Stimulated activated naive CD8-positive, alpha-beta T cell treated with anti-CD3 and anti-CD28 coated beads, Interleukin-15, Interleukin-2, amounts not matched to agents 100 U/mL and 50 U/mL, for 24 hours (primary cell): ENCODE measurements around the gene CREB3L4.

Experiments
- ATAC-seq: fragments of 150-1000 bp; cut with Tn5 transposase; one replicate; pipeline ENCODE4 v1.10.0; 2021
- DNase-seq: peaks from one replicate; pipeline ENCODE4 v3.0.0; 2021

The CREB3L4 gene

DNA sequence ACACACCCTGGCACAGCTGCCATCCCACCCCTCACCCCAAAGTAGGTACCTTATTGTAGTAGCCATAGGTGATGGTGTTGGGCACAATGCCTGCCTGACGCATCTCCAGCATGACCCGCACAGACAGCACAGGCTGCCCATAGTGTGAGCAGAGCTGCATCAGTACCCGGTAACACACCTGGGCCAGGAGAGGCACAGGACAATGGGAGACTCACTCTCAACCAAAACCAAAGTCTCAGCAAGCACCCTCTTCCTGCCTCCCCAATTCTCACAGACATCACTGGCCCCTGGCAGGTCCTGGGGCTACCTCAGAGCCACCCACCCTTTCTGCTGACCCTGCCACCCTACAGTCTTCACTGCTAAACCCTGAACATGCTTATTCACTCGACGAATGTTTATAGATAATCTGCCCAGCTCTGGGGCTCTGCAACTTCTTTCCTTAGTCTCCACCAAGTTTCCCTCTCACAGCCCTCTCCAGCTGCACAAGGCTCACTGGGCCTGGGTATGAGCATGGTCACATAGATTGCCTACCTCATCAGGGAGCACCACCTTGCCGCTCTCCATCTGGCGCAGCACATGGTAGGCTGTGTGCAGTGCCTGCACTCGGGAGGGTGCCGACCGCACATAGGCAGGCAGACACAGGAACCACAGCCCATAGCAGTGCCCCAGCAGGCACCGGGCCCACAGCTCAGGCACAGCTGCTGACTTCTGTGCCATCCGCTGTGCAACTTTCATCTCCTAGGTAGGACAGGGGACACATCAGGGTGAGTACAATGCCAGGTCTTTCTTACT is 31.5 kb upstream of the CREB3L4 start:
- no peak for ATAC-seq

GRCh38 chr1:153937331-153937730 is 30.4 kb upstream of the CREB3L4 start:
- no peak for ATAC-seq
- DNase-seq = no peak

More for the DNA sequence above, 31.5 kb upstream of the CREB3L4 start:
- no peak for DNase-seq

- ATAC-seq (no peak), DNase-seq (no peak)
Observed at GRCh38 chr1:153938996-153939395, 28.7 kb upstream of the CREB3L4 start.

DNA sequence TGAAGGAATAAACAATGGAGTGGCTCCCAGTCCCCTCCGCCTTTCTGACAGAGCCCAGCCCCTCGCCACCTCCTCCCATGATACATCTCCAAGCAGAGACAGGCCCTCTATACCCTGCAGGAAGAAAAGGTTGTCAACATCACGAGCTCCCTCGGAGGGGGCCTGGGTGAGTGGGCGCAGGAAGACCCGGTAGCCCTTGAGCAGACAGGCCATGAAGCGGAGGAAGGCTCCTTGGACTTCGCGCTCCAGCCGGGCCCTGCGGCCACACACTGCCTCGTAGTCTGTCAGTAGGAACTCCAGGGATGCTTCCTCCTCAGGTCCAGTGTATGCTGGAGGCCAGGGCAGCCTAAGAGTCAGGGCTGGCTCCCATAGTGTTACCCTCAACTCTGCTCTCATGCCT is 28.2 kb upstream of the CREB3L4 start:
- ATAC-seq = no peak
- no peak for DNase-seq

DNA sequence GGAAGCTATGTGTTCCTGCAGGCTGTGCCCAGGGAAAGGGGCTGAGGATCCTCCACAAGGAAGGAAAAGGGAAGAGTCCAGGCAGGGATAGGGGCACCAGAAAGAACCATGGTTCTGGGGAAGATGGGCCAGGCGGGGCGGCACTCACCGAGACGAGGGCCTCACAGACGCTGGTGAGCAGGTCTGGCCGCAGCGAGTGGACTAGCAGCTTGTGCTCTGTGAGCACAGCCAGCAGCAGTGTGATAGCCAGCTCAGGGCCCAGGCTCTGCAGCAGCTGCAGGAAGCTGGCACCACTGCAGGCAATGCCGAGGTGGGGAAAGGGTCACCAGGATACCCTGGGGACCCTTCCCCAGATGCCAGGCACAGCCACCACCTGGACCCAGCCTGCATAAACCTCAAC is 26.9 kb upstream of the CREB3L4 start:
- no peak for ATAC-seq
- DNase-seq = no peak

GRCh38 chr1:153941826-153942725 is 25.6 kb upstream of the CREB3L4 start:
- ATAC-seq = no peak
- DNase-seq = no peak

DNA sequence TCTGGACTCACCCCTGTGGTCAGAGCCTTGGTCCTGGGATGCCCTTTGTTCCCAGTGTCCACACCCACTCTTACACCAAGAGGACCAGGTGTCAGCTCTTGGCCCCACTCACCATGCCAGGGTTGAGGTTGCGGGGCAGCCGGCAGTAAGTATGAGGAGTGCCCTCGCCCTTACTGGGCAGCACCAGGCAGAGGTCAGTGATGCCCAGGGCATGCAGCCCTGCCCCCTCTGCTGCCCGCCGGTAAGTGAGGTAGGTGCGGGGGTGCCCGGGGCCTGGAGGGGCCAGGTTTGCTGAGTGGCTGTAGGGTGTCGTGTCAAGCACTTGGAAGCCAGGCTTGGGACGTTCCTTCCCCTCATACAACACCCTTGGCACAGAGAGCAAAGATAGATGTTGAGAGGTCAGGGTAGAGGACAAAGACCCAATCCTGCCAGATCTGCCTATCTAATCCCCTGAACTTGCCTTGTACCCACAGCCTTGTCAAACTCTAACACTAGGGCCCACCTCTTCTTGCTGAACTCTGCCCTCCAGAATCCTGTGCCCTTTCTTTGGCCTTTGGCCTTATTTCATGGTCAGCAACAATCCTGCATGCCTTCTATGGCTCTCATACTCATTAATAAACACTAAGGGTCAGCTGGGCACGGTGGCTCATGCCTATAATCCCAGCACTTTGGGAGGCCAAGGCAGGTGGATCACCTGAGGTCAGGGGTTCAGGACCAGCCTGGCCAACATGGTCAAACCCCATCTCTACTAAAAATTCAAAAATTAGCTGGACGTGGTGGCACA is 24.7 kb upstream of the CREB3L4 start:
- ATAC-seq (no peak), DNase-seq (no peak)

DNA sequence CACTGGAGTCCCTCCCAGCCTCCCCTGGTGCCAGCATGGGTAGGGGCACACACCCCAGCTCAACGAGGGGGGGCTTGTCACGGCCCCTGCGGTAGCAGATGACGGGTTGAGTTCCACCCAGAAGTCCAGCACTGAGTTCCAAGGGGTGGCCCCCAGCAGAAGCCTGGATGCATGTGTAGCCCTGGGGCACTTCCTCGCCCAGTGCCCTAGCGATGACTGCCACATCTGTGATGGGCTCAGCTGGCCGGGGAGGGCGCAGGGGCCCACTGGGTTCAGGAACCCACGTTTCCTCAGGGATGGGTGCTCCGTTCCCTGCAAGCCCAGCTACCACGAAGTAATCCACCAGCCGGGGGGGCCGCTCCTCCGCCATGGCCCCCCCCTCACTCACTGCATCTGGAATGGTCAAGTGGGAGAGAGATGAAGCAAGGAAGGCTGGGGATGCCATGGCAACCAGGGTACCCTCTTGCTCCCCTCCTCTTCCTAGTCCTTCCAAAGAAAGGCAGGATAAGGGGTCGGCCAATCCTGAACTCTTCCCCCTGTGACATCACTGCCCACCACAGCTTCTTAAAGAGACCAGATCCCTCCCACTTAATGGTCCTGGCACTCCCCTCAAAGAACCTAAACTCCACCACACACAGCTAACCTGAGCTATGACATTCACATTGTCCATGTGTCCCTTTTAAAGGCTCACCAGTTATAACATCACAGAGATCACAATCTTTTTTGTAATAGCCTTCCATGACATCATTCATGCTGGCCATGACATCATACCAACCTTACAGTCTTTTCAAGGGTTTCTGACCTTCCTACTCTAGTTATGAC is 23.5 kb upstream of the CREB3L4 start:
- ATAC-seq (no peak), DNase-seq (no peak)

- DNase-seq (no peak), ATAC-seq (no peak)
Observed at GRCh38 chr1:153944827-153945117, 22.9 kb upstream of the CREB3L4 start.

DNA sequence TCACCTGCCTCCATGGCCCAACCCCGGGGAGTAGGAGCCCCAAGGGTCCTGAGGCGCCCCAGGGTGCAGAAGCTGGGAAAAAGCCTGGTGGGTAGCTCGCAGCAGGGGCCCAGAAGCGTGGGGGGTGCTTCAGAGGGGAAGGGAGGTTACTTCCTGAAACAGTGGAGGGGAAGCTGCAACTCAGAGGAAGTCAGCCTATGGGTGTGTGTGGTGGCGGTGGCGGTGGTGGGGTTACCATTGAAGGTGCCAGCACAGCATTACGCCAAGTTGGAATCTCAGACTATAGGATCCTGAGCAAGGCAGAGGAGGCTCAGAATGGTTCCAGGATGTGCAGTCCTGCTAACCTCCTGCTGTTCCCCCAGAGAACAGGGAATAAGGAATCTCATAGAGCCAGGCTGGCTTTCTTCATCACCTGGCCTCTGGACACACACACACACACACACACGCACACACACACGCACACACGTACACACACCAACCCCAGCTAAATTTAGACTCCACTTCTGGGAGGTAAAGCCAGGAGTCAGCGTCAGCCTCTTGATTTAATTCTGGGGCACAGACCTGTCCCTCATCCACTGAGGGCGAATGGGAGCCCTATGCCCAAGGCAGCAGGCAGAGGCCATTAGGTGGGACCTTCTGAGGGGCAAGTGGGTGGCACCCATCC is 22.4 kb upstream of the CREB3L4 start:
- peak; percentile 84 for DNase-seq

DNA sequence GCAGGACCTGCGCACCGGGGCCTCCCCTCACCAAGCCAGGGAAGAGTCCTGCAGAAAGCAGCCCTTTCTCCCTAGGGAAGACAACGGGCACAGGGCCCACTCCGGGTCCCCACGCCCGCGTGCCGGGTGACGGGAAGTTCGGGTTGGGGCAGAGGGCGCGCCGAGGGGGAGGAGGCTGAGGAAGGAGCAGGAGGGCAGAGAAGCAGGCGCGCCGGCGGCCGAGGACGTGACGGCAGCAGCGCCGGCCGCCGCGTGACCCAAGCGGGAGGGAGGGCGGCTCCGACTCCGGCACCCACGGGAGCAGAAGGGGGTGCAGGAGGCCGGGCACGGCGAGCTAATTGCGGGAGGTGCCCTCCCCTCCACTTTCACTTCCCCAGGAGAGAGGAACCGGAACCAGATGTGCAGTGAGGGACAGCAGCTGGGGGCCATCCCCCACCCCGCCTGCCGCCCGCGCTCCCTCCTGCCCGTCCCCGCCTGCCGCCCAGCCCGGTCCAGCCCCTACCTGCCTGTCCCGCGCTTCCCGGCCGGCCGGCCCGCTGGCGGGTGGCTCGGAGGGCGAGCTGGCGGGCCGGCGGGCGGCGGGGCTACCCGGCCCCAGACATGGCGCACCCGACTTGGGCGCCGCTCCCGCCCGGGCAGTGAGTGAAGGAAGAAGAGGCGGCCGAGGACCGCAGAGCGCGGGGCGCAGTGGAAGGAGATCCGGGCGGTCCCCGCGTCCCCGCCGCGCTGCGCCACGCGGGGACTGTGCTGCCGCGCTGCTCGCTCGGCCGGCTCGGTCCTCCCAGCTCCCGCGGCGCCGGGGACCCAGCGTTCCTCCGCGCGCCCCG is 21.7 kb upstream of the CREB3L4 start:
- DNase-seq (peak; percentile 80), ATAC-seq (peak; percentile 71)

More for the DNA sequence above, 22.4 kb upstream of the CREB3L4 start:
- ATAC-seq = peak; percentile 65

- ATAC-seq (peak; percentile 73), DNase-seq (peak; percentile 85)
Observed at GRCh38 chr1:153946622-153947241, 21.0 kb upstream of the CREB3L4 start, which contains the start of gene DENND4B. Gene DENND4B (minus strand): TSS chr1:153946718. CDS start chr1:153944374, 2,344 bp downstream.

- DNase-seq (no peak), ATAC-seq (no peak)
Observed at GRCh38 chr1:153951183-153951582, 16.5 kb upstream of the CREB3L4 start.

DNA sequence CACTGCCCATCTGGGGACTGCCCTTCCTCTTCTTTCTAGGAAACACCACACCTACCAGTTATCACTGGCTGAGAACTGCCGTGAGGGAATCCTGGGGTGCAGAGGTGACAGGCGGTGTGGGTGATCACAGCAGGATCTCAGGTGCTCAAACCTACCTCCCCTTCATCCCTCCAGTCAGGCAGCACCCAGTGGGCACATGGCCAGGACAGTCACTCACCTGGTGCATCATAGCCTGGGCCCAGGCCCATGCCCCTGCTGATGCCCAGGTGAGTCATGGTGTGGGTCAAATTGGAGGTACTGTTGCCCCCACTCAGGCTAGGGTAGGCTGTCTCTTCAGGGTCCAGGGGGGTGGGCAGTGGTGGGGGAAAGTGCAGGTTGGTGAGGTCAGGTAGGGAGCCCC is 15.9 kb upstream of the CREB3L4 start:
- no peak for ATAC-seq
- DNase-seq = no peak

- DNase-seq (no peak), ATAC-seq (no peak)
Observed at GRCh38 chr1:153953859-153954365, 13.8 kb upstream of the CREB3L4 start.

GRCh38 chr1:153954826-153955225 is 12.9 kb upstream of the CREB3L4 start:
- DNase-seq = no peak
- ATAC-seq = no peak

DNA sequence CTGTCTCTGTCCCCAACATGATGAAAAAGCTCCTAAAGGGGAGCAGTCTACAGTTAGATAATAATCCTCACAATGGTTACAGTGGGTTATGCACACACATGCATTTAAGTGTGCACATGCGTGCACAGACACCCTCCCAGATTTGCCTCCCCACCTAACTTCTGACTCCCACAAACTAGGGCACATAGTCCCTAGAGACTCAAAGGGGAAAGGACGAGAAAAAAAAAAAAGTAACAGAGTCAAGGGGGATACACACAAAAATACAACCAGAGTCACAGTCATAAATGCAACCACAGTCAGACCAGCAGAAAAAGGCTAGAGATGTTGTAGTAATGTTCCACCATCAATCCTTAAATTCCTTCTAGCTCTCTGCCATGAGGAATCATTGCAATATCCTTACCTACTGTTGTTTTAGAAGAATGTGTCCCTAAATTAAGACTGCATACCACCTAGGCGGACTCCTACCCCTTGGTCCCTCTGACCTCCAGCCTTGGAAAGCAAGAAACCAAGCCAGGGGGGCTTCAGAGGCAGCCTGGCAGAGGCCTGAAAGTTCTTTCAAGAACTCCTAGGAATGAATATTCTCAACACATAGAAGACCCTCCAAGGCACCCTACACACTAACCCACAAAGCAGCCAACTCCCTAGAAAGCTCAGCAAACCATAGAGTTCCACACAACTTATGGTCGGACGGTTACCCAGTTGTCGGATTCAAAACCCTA is 10.5 kb upstream of the CREB3L4 start:
- ATAC-seq (no peak), DNase-seq (no peak)

DNA sequence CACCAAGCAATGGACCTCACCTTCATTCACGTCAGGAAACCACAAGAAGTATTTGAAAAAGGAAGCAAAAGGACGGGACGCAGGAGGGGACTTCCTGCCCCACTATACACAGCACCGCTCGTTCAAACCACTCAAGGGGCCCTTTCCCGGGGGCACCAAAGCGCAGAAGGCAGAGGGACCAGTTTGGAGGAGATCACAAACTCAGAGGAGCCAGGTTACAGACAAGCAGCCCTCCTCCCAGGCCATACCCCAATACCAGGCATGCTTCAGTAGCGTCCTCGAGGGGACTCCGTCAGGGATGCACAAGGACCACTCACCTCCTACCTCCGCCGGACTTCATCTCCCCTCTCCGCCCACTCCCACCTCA is 10.0 kb upstream of the CREB3L4 start:
- peak; percentile 7 for ATAC-seq

More for the DNA sequence above, 10.0 kb upstream of the CREB3L4 start:
- DNase-seq = peak; percentile 61
